HepG2 (cell line): ENCODE results near the gene MYO3B. TPM values are rescaled to one million over a fixed set of nuclear protein-coding genes. Genes with fewer than 3 reads are reported as not detected.
A peak's percentile ranks its signal among the peaks of the same experiment; 100 is the strongest.

Source experiments
- ATAC-seq: fragments of 200-7000 bp; cut with Tn5 transposase; 3 replicates; pipeline ENCODE4 v1.9.1; 2020; ENCODE audit warnings: mild to moderate bottlenecking, moderate library complexity
- BruUV-seq: library from RNA; stranded (reverse); fragments of 400-500 nt; replicated peaks from 2 replicates; lab custom pipeline; 2021; lab: Mats Ljungman, UMichigan
- CTCF ChIA-PET: fragments of 300-600 bp; formaldehyde crosslinking; extraction: SDS; loops from one replicate; lab custom pipeline; 2021; ENCODE audit warnings: low total read pairs, inconsistent platforms, low intra/inter-chr PET ratio; lab: Yijun Ruan, JAX
- POLR2A ChIA-PET: fragments of 350-600 bp; sonication (Branson Sonifier 250); formaldehyde crosslinking; loops from one replicate; lab custom pipeline; 2020; ENCODE audit warnings: antibody characterized with exemption, inconsistent platforms; lab: Yijun Ruan, JAX
- DNase-seq: peaks from one replicate; pipeline ENCODE4 v3.0.0-alpha.2; 2015; ENCODE audit warnings: low spot score
- FAIRE-seq: peaks from 3 replicates; lab custom pipeline; 2011; peaks lifted over from hg19 to GRCh38; lab: Jason Lieb, UNC
- H2AFZ ChIP-seq: one replicate; pipeline ENCODE4 v1.6.1; 2011; ENCODE audit warnings: low read length, inconsistent platforms
- H3K27ac ChIP-seq: fragments of 300-600 bp; 3 replicates; pipeline ENCODE4 v1.8.0; 2011; ENCODE audit warnings: mixed run types, mild to moderate bottlenecking, mixed read lengths, low read length, inconsistent platforms; ENCODE audit not compliant: insufficient read depth; ENCODE audit errors: extremely low read length
- H3K27me3 ChIP-seq, 2 experiments: fragments of 200-600 bp in 1 of 2; 2 replicates in 1 of 2; 3 replicates in 1 of 2; pipeline versions ENCODE4 v1.6.0 to v1.8.0; 2011; ENCODE audit warnings: low read length in 2 of 2, mild to moderate bottlenecking in 2 of 2, moderate library complexity in 2 of 2, inconsistent platforms in 1 of 2; ENCODE audit not compliant: insufficient read depth in 2 of 2, control insufficient read depth in 1 of 2
- H3K36me3 ChIP-seq, 2 experiments: fragments of 200-600 bp in 1 of 2; replicated peaks in 1 of 2; 2 replicates in 1 of 2; 3 replicates in 1 of 2; pipeline versions ENCODE4 v1.5.1 to v1.8.0; 2011; ENCODE audit warnings: low read length in 2 of 2, inconsistent platforms in 1 of 2; ENCODE audit not compliant: insufficient read depth in 2 of 2, control insufficient read depth in 1 of 2
- H3K4me1 ChIP-seq: 2 replicates; pipeline ENCODE4 v1.5.1; 2012; ENCODE audit warnings: low read length, inconsistent platforms; ENCODE audit not compliant: insufficient read depth
- H3K4me2 ChIP-seq: 2 replicates; pipeline ENCODE4 v1.6.0; 2011; ENCODE audit warnings: low read depth, low read length, inconsistent platforms
- H3K4me3 ChIP-seq, 3 experiments: fragments of 200-600 bp in 1 of 3; sonication (generic), shearing (Covaris generic) in 1 of 3; replicated peaks in 1 of 3; 2 replicates each; pipeline ENCODE4 v1.5.1; 2011 to 2016; ENCODE audit warnings: low read length in 3 of 3, inconsistent platforms in 2 of 3, low read depth in 2 of 3, mild to moderate bottlenecking in 2 of 3, control low read depth in 1 of 3, mixed read lengths in 1 of 3; ENCODE audit not compliant: insufficient read depth in 1 of 3
- H3K79me2 ChIP-seq: one replicate; pipeline ENCODE4 v1.6.1; 2011; ENCODE audit warnings: low read length, inconsistent platforms; ENCODE audit not compliant: insufficient read depth
- H3K9ac ChIP-seq: 2 replicates; pipeline ENCODE4 v1.6.0; 2011; ENCODE audit warnings: mild to moderate bottlenecking, low read depth, low read length, inconsistent platforms; ENCODE audit not compliant: insufficient read depth
- H3K9me3 ChIP-seq: 2 replicates; pipeline ENCODE4 v1.5.1; 2012; ENCODE audit warnings: mild to moderate bottlenecking, low read length
- H4K20me1 ChIP-seq: 2 replicates; pipeline ENCODE4 v1.6.0; 2011; ENCODE audit warnings: inconsistent platforms, mild to moderate bottlenecking, low read length, moderate library complexity; ENCODE audit not compliant: insufficient read depth
- CREB1 ChIP-seq, 2 experiments: fragments of 450-650 bp in 1 of 2; IDR thresholded peaks; 2 replicates each; pipeline ENCODE4 v1.6.1; 2016 to 2017; ENCODE audit warnings: control low read depth in 1 of 2, mild to moderate bottlenecking in 1 of 2, missing compliant biosample characterization in 1 of 2, missing genetic modification characterization in 1 of 2
- EP300 ChIP-seq, 3 experiments: sonication (generic) in 1 of 3; formaldehyde crosslinking in 1 of 3; IDR thresholded peaks; 2 replicates each; pipeline versions ENCODE4 v1.5.1 to v1.6.1; 2011 to 2020; ENCODE audit warnings: low read depth in 2 of 3, low read length in 2 of 3, borderline replicate concordance in 1 of 3, improper control_type of control experiment in 1 of 3, mild to moderate bottlenecking in 1 of 3, missing genetic modification reagents in 1 of 3, moderate library complexity in 1 of 3
- FOSL2 ChIP-seq: sonication (generic); formaldehyde crosslinking; IDR thresholded peaks from 2 replicates; pipeline ENCODE4 v1.4.0; 2020; ENCODE audit warnings: missing genetic modification reagents
- KLF16 ChIP-seq, 2 experiments: sonication (generic) in 1 of 2; formaldehyde crosslinking in 1 of 2; IDR thresholded peaks; 2 replicates each; pipeline versions ENCODE4 v1.6.1 to v1.8.0; 2016 to 2023; ENCODE audit warnings: missing genetic modification reagents in 2 of 2, missing compliant biosample characterization in 1 of 2
- MAFF ChIP-seq: IDR thresholded peaks from 2 replicates; pipeline ENCODE4 v1.6.1; 2011; ENCODE audit warnings: low read depth, low read length, improper control_type of control experiment
- MAFK ChIP-seq, 2 experiments: IDR thresholded peaks in 1 of 2; conservative IDR thresholded peaks in 1 of 2; 2 replicates each; pipeline ENCODE4 v1.6.1; 2011; ENCODE audit warnings: improper control_type of control experiment in 2 of 2, low read length in 2 of 2
- NKX3-1 ChIP-seq: sonication (generic); formaldehyde crosslinking; IDR thresholded peaks from 2 replicates; pipeline ENCODE4 v1.5.0; 2020; ENCODE audit warnings: missing genetic modification reagents
- NR3C1 ChIP-seq: sonication (generic); formaldehyde crosslinking; IDR thresholded peaks from 2 replicates; pipeline ENCODE4 v1.4.0; 2020; ENCODE audit warnings: missing genetic modification reagents
- SKI ChIP-seq: fragments of 450-650 bp; IDR thresholded peaks from one replicate; pipeline ENCODE4 v1.6.1; 2018; ENCODE audit warnings: mild to moderate bottlenecking; ENCODE audit not compliant: partially characterized antibody
- TCF7 ChIP-seq: sonication (generic); IDR thresholded peaks from 2 replicates; pipeline ENCODE4 v1.6.1; 2016; ENCODE audit warnings: antibody characterized with exemption, low read depth
- TGIF2 ChIP-seq: IDR thresholded peaks from 2 replicates; pipeline ENCODE4 v1.6.1; 2016; ENCODE audit warnings: control low read depth, missing compliant biosample characterization
- ZNF20 ChIP-seq: sonication (generic); formaldehyde crosslinking; IDR thresholded peaks from 2 replicates; pipeline ENCODE4 v1.4.0; 2020; ENCODE audit warnings: mild to moderate bottlenecking, moderate library complexity, missing genetic modification reagents
- WGBS: methylation state at CpG from one replicate; pipeline ENCODE4 v1.1.6; 2017; ENCODE audit warnings: low lambda C conversion rate; 5-methylcytosine and 5-hydroxymethylcytosine counted together
- in situ Hi-C: cut with HindIII; loops from 2 replicates; pipeline ENCODE4 v1.10.0; 2017; ENCODE audit warnings: low pct_unique_long_range_greater_than_20kb; ENCODE audit not compliant: extremely low pct_ligation_motif_present
- intact Hi-C: fragments of 100-400 bp; cut with micrococcal nuclease; formaldehyde crosslinking; loops from one replicate; pipeline ENCODE4 v1.10.0; 2022; ENCODE audit not compliant: unreplicated experiment
- polyA plus RNA-seq, 8 experiments: library from polyadenylated mRNA; depleted of rRNA in 3 of 8; stranded (reverse) in 7 of 8; unstranded in 1 of 8; fragments of >200 nt; fragmentation: Illumina TruSeq in 4 of 8; extraction: Trizol in 4 of 8; gene quantifications; 2 replicates each; pipeline versions ENCODE4 v1.2.1 to v1.2.3, GENCODE V29; 2011 to 2016; ENCODE audit warnings: low read depth in 4 of 8, missing spikeins in 1 of 8, mixed read lengths in 1 of 8; ENCODE audit not compliant: insufficient read depth in 1 of 8
- total RNA-seq, 5 experiments: library from RNA; depleted of rRNA; stranded (reverse); fragments of >200 nt; fragmentation: Illumina TruSeq; extraction: Trizol; gene quantifications; 2 replicates each; pipeline ENCODE4 v1.2.3, GENCODE V29; 2016; ENCODE audit warnings: low read depth in 1 of 5

MYO3B gene
- total and polyA plus RNA-seq, 2 of the 13 experiments (the other 11 are each of a cell fraction or from before 2014, with no cell fraction given) = 0.01 TPM; not detected in 1

- ChIA-PET POLR2A (no interaction called here), CTCF (no interaction called here)
- no peak overlapping the region for H3K4me3 ChIP-seq
- no peak overlapping the region for H3K27ac ChIP-seq
- H3K79me2 ChIP-seq = no peaks in the 10 kb centered on the region
- no peak for ATAC-seq
- 15% methylated on average over 4 of the region's 4 CpGs for whole genome bisulfite sequencing
- intact Hi-C loops = loop anchor here (2.0 kb wide), 2 partner anchors 575 to 635 kb away; no protein-coding TSS in a partner anchor
- TF ChIP-seq CREB1 (IDR thresholded peaks at IDR 0.05) (no peak), CREB1 (CRISPR knock-in tag; IDR thresholded peaks at IDR 0.05) (no peak), MAFF (peak; percentile 82), MAFK (conservative IDR thresholded peaks at IDR 0.05 in 1 of 2, IDR thresholded peaks at IDR 0.05 in 1 of 2; ENCODE audit: low read length in 2 of 2) (peak; percentile 85 to 88), ZNF20 (CRISPR knock-in tag) (no peak)
- in situ Hi-C loops = loop anchor here (10.0 kb wide), 2 partner anchors 127 to 577 kb away; partner anchors contain the start of gene GAD1
- no peaks in the 10 kb centered on the region for H3K4me1 ChIP-seq
- no TSS peak for BruUV-seq
- no peaks in the 10 kb centered on the region for H3K36me3 ChIP-seq
- no peaks in the 10 kb centered on the region for H3K9me3 ChIP-seq
- H3K9ac ChIP-seq = no peak overlapping the region
- no peaks in the 10 kb centered on the region for H4K20me1 ChIP-seq
- no peak for DNase-seq
- no peak overlapping the region for H2AFZ ChIP-seq
- FAIRE-seq = no peak
- peaks cover 0 to 23% of the 10 kb centered on the region in 2 experiments; a peak in 4 of 5 replicates for H3K27me3 ChIP-seq
- H3K4me2 ChIP-seq = no peak overlapping the region
Observed at GRCh38 chr2:170237572-170238120, 59.7 kb downstream of the MYO3B start.

GRCh38 chr2:170238776-170239175 is 60.8 kb downstream of the MYO3B start:
- Histone ChIP-seq H3K79me2 (no peaks in the 10 kb centered on the region), H3K27ac (no peak overlapping the region), H3K9me3 (no peaks in the 10 kb centered on the region), H3K4me1 (no peaks in the 10 kb centered on the region), H2AFZ (no peak overlapping the region), H3K9ac (no peak overlapping the region)
- ChIA-PET CTCF (no interaction called here), POLR2A (no interaction called here)
- ATAC-seq (no peak), DNase-seq (peak; percentile 17)
- in situ Hi-C loops = loop anchor here (10.0 kb wide), 2 partner anchors 126 to 576 kb away; partner anchors contain the start of gene GAD1
- peak; percentile 34; the same call in 1 of the 2 replicates for TF ChIP-seq TCF7
- no peak for TF ChIP-seq SKI
- no peak for TF ChIP-seq NKX3-1 (CRISPR knock-in tag)
- TF ChIP-seq FOSL2 (CRISPR knock-in tag) = peak; percentile 67
- TF ChIP-seq EP300 (IDR thresholded peaks at IDR 0.05; ENCODE audit: low read depth in 2 of 2, low read length in 2 of 2) = 0 out of 4 replicates have a peak, but pooled peaks of 1 of the 2 experiments have one; percentile 19
- no peak for TF ChIP-seq EP300 (CRISPR knock-in tag; IDR thresholded peaks at IDR 0.05; ENCODE audit: borderline replicate concordance)
- peak; percentile 67 for TF ChIP-seq CREB1 (IDR thresholded peaks at IDR 0.05)
- TF ChIP-seq CREB1 (CRISPR knock-in tag; IDR thresholded peaks at IDR 0.05) = no peak
- TF ChIP-seq NR3C1 (CRISPR knock-in tag) = no peak
- TF ChIP-seq KLF16 (CRISPR knock-in tag; IDR thresholded peaks at IDR 0.05) = no peak
- no peak for TF ChIP-seq TGIF2 (CRISPR knock-in tag)
- TF ChIP-seq, all 625 proteins: peak for 4
- WGBS = 0% methylated on average over 4 of the region's 4 CpGs
- Histone ChIP-seq H3K27me3 (peaks cover 0 to 23% of the 10 kb centered on the region in 2 experiments; a peak in 4 of 5 replicates), H4K20me1 (no peaks in the 10 kb centered on the region), H3K4me2 (no peak overlapping the region), H3K4me3 (no peak overlapping the region), H3K36me3 (no peaks in the 10 kb centered on the region)
- no peak for FAIRE-seq
- no TSS peak for BruUV-seq
- intact Hi-C loops = no loop called here
